HepG2 (cell line): ENCODE results near the gene RASL12.

Experiments
- BRCA1 ChIP-seq: sonication (generic); formaldehyde crosslinking; IDR thresholded peaks from 2 replicates; pipeline ENCODE4 v1.4.0; 2020; ENCODE audit warnings: missing genetic modification reagents
- NR2C2 ChIP-seq: sonication (generic); formaldehyde crosslinking; IDR thresholded peaks from 2 replicates; pipeline ENCODE4 v1.4.0; 2020; ENCODE audit warnings: missing genetic modification reagents, mild to moderate bottlenecking, moderate library complexity, borderline replicate concordance
- REL ChIP-seq: sonication (generic); formaldehyde crosslinking; conservative IDR thresholded peaks from 2 replicates; pipeline ENCODE4 v1.8.0; 2022; ENCODE audit warnings: mild to moderate bottlenecking, missing genetic modification reagents, moderate library complexity
- ZNF354B ChIP-seq: sonication (generic); formaldehyde crosslinking; IDR thresholded peaks from 2 replicates; pipeline ENCODE4 v1.8.0; 2022; ENCODE audit warnings: mild to moderate bottlenecking, missing genetic modification reagents
- ZNF709 ChIP-seq: sonication (generic); formaldehyde crosslinking; IDR thresholded peaks from 2 replicates; pipeline ENCODE4 v1.5.0; 2020; ENCODE audit warnings: mild to moderate bottlenecking, missing genetic modification reagents
- TF ChIP-seq, protein P1 (sequence below): sonication (generic); formaldehyde crosslinking; IDR thresholded peaks from 2 replicates; pipeline ENCODE4 v1.5.0; 2020; ENCODE audit warnings: mild to moderate bottlenecking, missing genetic modification reagents, moderate library complexity
- TF ChIP-seq, protein P2 (sequence below): sonication (generic); formaldehyde crosslinking; IDR thresholded peaks from 2 replicates; pipeline ENCODE4 v1.4.0; 2020; ENCODE audit warnings: missing genetic modification reagents

DNA sequence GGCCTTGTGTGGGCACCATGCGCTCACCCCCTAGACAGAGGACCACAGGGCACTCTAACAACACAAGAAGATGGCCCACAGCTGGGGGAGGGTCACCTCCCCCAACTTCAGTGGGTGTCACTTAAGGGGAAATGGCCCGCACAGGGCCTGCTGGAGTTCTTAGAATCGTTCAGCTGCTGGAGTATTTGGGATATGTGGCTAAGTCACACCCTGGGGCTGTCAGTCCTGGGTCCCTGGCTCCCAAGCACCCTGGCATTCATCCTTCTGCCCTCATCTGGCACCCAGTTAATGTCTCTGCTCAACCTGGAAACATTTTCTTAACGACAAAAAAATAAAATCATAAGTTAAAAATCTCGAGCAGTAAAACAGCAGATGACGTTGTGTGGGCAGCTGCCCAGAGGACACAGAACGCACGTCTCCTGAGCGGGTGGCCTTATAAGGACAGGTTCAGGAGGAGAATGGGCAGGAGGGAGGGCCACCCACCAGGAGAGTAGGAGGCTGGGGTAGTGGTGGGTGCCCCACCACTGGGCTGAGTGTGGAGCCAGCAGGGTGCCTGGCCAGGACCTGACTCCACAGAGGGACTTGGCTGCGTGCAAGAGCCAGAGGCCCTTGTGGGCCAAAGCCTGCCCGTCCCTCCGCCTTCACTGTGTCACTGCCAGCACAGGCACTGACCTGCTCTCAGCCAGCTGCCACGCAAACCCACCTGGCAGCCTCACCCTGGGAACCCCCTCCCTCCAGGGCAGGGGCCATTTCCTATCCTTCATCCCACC, 20.3 kb upstream of the RASL12 start:
- TF ChIP-seq NR2C2 (CRISPR knock-in tag), result no peak
- TF ChIP-seq, protein P1, sequence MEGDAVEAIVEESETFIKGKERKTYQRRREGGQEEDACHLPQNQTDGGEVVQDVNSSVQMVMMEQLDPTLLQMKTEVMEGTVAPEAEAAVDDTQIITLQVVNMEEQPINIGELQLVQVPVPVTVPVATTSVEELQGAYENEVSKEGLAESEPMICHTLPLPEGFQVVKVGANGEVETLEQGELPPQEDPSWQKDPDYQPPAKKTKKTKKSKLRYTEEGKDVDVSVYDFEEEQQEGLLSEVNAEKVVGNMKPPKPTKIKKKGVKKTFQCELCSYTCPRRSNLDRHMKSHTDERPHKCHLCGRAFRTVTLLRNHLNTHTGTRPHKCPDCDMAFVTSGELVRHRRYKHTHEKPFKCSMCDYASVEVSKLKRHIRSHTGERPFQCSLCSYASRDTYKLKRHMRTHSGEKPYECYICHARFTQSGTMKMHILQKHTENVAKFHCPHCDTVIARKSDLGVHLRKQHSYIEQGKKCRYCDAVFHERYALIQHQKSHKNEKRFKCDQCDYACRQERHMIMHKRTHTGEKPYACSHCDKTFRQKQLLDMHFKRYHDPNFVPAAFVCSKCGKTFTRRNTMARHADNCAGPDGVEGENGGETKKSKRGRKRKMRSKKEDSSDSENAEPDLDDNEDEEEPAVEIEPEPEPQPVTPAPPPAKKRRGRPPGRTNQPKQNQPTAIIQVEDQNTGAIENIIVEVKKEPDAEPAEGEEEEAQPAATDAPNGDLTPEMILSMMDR (CRISPR knock-in tag), result no peak
- TF ChIP-seq ZNF354B, result no peak
- TF ChIP-seq ZNF709, result no peak
- TF ChIP-seq REL, result no peak
- TF ChIP-seq, protein P2, sequence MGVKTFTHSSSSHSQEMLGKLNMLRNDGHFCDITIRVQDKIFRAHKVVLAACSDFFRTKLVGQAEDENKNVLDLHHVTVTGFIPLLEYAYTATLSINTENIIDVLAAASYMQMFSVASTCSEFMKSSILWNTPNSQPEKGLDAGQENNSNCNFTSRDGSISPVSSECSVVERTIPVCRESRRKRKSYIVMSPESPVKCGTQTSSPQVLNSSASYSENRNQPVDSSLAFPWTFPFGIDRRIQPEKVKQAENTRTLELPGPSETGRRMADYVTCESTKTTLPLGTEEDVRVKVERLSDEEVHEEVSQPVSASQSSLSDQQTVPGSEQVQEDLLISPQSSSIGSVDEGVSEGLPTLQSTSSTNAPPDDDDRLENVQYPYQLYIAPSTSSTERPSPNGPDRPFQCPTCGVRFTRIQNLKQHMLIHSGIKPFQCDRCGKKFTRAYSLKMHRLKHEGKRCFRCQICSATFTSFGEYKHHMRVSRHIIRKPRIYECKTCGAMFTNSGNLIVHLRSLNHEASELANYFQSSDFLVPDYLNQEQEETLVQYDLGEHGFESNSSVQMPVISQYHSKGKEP (CRISPR knock-in tag), result no peak
- no peak for TF ChIP-seq BRCA1 (CRISPR knock-in tag)
